LNCaP clone FGC (cell line): Measurements from ENCODE around the gene NHS.
A peak's percentile ranks its signal among the peaks of the same experiment; 100 is the strongest.

ENCODE experiments used
- DNase-seq: peaks from one replicate; pipeline ENCODE4 v3.0.0-alpha.2; 2011; ENCODE audit warnings: low read depth
- H3K4me3 ChIP-seq: 2 replicates; pipeline ENCODE4 v1.5.1; 2011; ENCODE audit warnings: mild to moderate bottlenecking, low read depth, low read length, control low read depth
- CTCF ChIP-seq: IDR thresholded peaks from 2 replicates; pipeline ENCODE4 v1.5.1; 2012; ENCODE audit warnings: mild to moderate bottlenecking; ENCODE audit not compliant: control insufficient read depth, insufficient read depth; ENCODE audit errors: extremely low read depth

The NHS gene

GRCh38 chrX:17682259-17682658 is 307.3 kb downstream of the NHS start:
- no peak for TF ChIP-seq CTCF
- H3K4me3 ChIP-seq: no peak overlapping the region
- no peak for DNase-seq

- H3K4me3 ChIP-seq: no peak overlapping the region
- TF ChIP-seq CTCF: no peak
- no peak for DNase-seq
These were observed 310.0 kb downstream of the NHS start for GRCh38 chrX:17685026-17685425.

- no peak for DNase-seq
- no peak overlapping the region for H3K4me3 ChIP-seq
- TF ChIP-seq CTCF: no peak
These were observed 312.6 kb downstream of the NHS start for GRCh38 chrX:17687648-17688047.

GRCh38 chrX:17689971-17690409 is 315.0 kb downstream of the NHS start:
- peak; percentile 67 for TF ChIP-seq CTCF
- DNase-seq: peak; percentile 26
- H3K4me3 ChIP-seq: no peak overlapping the region

GRCh38 chrX:17692709-17693346 is 317.8 kb downstream of the NHS start:
- no peak for DNase-seq
- H3K4me3 ChIP-seq: no peak overlapping the region

GRCh38 chrX:17697191-17697590 is 322.2 kb downstream of the NHS start:
- H3K4me3 ChIP-seq: no peak overlapping the region
- peak; percentile 29; the same call in 1 of the 2 replicates for TF ChIP-seq CTCF
- DNase-seq: no peak

More at GRCh38 chrX:17692709-17693346, 317.8 kb downstream of the NHS start:
- TF ChIP-seq CTCF: no peak

- TF ChIP-seq CTCF: no peak
- no peak overlapping the region for H3K4me3 ChIP-seq
- DNase-seq: peak; percentile 27
These were observed 326.0 kb downstream of the NHS start for GRCh38 chrX:17700976-17701375.
